Measurements from ENCODE around the gene GALNT2.
A peak's percentile ranks its signal among the peaks of the same experiment; 100 is the strongest.

Gene GALNT2

DNA sequence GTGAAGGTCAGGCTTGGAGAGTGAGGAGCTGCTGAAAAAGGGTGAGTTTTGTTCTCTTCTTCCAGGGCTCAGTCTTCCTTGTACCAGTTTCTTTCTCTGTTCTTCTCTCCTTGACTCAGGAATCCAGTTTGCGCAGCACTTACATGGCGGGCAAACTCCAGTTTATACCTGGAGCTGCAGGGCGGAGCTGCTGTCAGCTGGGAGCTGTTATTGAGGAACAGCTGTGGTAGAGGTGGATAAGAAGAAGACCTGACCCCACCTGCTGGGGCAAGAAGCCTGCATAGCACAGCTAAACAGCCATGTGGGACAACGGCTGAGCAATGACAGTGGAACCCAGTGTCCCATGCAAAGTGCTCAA is 46.2 kb downstream of the GALNT2 start:
- FAIRE-seq (no peak), DNase-seq (ENCODE audit: insufficient read length, low spot score) (no peak)
- TF ChIP-seq POLR2A (IDR thresholded peaks at IDR 0.05; ENCODE audit: low read depth, low read length) (no peak), TAF1 (IDR thresholded peaks at IDR 0.05; ENCODE audit: low read depth, low read length) (no peak), PAX5 (IDR thresholded peaks at IDR 0.05; ENCODE audit: insufficient read depth, low read length, severe bottlenecking) (no peak), POLR2AphosphoS5 (IDR thresholded peaks at IDR 0.05; ENCODE audit: low read depth, low read length) (no peak), POU2F2 (IDR thresholded peaks at IDR 0.05; ENCODE audit: low read depth, low read length) (no peak), SPI1 (IDR thresholded peaks at IDR 0.05; ENCODE audit: low read depth, low read length) (no peak)

DNA sequence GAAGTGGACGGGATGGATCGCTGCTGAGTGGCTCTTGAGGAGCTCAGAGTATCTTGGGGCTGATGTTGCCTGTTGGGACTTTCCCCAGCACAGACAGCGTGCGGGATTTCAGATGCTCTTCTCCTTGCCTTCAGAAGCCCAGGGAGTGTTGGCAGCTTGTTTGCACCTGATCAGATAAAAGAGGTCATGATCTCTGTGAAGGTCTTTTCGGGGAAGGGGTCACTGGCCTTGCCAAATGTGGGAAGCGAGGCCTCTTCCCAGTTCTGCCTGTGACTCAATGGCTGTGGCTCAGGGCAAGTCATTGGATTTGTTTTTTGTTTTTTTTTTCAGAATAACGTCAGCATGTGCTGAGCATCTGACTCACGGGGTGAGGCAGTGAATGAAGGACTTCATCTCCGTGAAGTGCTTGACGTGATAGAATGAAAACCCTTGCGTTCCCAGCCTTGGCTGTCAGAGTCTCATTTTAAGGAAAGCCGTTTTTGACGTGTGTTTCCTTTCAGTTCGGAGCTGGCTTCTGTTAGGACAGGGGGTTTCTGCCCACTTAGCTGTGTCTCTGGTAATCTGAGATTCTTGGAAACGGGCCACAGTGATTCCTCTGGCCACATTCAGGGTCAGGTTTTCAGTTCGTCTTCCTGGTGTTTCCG is 46.7 kb downstream of the GALNT2 start:
- FAIRE-seq, result no peak
- TF ChIP-seq PAX5 (IDR thresholded peaks at IDR 0.05; ENCODE audit: insufficient read depth, low read length, severe bottlenecking) (no peak), TAF1 (IDR thresholded peaks at IDR 0.05; ENCODE audit: low read depth, low read length) (no peak)
- no peak for DNase-seq (ENCODE audit: insufficient read length, low spot score)

DNA sequence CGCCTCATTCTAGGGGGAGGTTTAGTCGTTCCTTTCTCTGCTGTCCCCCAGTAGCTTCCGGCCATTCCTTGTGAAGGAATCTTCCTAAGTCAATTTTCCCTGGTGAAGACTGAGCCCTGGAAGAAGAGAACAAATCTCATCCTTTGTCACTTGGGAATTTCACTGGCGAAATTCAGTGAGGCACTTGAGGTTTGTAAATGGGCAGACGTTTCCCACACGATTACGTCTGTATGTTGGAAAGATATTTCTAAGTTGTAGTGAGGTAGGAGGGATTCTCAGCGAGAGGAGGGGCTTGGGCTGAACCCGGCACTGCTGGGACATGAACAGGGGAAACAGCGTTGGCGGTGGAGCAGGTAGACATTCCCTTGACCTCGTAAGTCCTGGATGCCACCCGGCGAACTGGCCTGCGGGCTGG is 47.2 kb downstream of the GALNT2 start:
- FAIRE-seq (no peak), DNase-seq (ENCODE audit: insufficient read length, low spot score) (no peak)
- TF ChIP-seq POLR2AphosphoS5 (IDR thresholded peaks at IDR 0.05; ENCODE audit: low read depth, low read length), result no peak
- TF ChIP-seq TAF1 (IDR thresholded peaks at IDR 0.05; ENCODE audit: low read depth, low read length), result no peak
- TF ChIP-seq POLR2A (IDR thresholded peaks at IDR 0.05; ENCODE audit: low read depth, low read length), result no peak
- no peak for TF ChIP-seq PAX5 (IDR thresholded peaks at IDR 0.05; ENCODE audit: insufficient read depth, low read length, severe bottlenecking)
- no peak for TF ChIP-seq SPI1 (IDR thresholded peaks at IDR 0.05; ENCODE audit: low read depth, low read length)
- no peak for TF ChIP-seq POU2F2 (IDR thresholded peaks at IDR 0.05; ENCODE audit: low read depth, low read length)

DNA sequence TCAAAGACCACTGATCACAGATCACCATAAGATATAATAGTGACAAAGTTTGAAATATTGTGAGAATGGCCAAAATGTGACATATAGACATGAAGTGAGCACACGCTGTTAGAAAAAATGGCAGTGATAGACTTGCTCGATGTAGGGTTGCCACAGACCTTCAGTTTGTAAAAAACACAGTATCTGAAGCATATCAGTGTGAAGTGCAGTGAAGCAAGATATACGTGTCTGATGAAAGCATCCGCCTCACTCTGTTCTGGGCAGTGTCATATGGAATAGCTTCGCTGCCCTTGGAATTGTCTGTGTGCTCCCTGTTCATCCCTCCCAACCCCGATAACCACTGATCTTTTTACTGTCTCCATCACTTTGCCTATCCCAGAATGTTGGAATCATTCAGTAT is 50.7 kb downstream of the GALNT2 start:
- TF ChIP-seq POLR2A (IDR thresholded peaks at IDR 0.05; ENCODE audit: low read depth, low read length) (no peak), TAF1 (IDR thresholded peaks at IDR 0.05; ENCODE audit: low read depth, low read length) (no peak), POU2F2 (IDR thresholded peaks at IDR 0.05; ENCODE audit: low read depth, low read length) (no peak), PAX5 (IDR thresholded peaks at IDR 0.05; ENCODE audit: insufficient read depth, low read length, severe bottlenecking) (no peak), SPI1 (IDR thresholded peaks at IDR 0.05; ENCODE audit: low read depth, low read length) (no peak), POLR2AphosphoS5 (IDR thresholded peaks at IDR 0.05; ENCODE audit: low read depth, low read length) (no peak)
- no peak for DNase-seq (ENCODE audit: insufficient read length, low spot score)
- no peak for FAIRE-seq

DNA sequence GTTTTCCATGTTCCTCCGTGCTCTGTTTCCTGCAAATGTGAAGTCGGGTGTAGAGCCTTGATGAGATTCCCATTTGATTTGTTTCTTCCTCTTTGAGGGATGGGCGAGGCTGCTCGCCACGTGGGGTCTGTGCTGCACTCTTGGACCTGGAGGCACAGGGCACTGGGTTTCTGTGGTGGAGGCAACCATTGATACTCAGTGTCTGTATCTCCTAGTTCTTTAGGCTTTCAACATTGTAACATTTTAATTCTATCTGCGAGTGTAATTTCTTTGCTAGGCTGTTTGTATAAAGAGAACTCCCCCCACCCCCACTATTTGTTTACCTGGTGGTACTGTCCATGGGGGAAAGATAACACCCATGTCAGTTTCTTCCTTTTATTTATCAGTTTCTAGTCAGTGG is 52.3 kb downstream of the GALNT2 start:
- TF ChIP-seq POLR2AphosphoS5 (IDR thresholded peaks at IDR 0.05; ENCODE audit: low read depth, low read length) (no peak), SPI1 (IDR thresholded peaks at IDR 0.05; ENCODE audit: low read depth, low read length) (no peak), TAF1 (IDR thresholded peaks at IDR 0.05; ENCODE audit: low read depth, low read length) (no peak), POLR2A (IDR thresholded peaks at IDR 0.05; ENCODE audit: low read depth, low read length) (no peak), PAX5 (IDR thresholded peaks at IDR 0.05; ENCODE audit: insufficient read depth, low read length, severe bottlenecking) (no peak), POU2F2 (IDR thresholded peaks at IDR 0.05; ENCODE audit: low read depth, low read length) (no peak)
- DNase-seq (ENCODE audit: insufficient read length, low spot score) (no peak), FAIRE-seq (no peak)

DNA sequence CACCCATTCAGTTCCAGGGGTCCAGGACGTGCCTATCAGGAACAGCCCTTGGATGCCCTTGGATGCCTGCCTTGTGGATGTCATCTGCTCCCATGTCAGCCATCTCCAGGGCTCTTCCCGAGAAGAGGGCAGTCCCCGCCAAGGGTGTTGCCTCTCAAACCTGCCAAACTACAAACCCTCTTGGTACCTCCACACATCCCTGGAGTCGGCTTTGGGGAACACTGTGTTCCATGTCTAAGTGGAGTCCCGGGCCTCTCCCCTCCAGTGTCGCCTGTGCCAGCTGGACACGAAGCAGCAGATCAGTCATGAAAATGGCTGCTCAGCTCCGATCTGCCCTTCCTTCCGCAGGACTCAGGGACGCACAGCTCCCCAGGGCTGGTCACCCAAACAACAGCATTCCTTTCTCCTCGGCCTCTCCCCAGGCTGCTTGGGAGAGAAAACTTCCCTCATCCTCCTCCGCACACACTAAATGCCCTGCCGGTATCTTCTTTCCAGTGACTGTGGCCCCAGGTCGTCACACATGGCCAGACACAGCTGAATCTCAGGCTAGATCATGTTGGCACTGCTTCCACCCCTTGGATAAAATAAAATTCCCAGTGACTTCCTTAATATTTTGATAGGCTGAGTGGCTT is 53.4 kb downstream of the GALNT2 start:
- DNase-seq (ENCODE audit: insufficient read length, low spot score) (no peak), FAIRE-seq (no peak)
- no peak for TF ChIP-seq POLR2AphosphoS5 (IDR thresholded peaks at IDR 0.05; ENCODE audit: low read depth, low read length)
- TF ChIP-seq SPI1 (IDR thresholded peaks at IDR 0.05; ENCODE audit: low read depth, low read length), result no peak
- no peak for TF ChIP-seq POLR2A (IDR thresholded peaks at IDR 0.05; ENCODE audit: low read depth, low read length)
- no peak for TF ChIP-seq POU2F2 (IDR thresholded peaks at IDR 0.05; ENCODE audit: low read depth, low read length)
- TF ChIP-seq PAX5 (IDR thresholded peaks at IDR 0.05; ENCODE audit: insufficient read depth, low read length, severe bottlenecking), result no peak
- TF ChIP-seq TAF1 (IDR thresholded peaks at IDR 0.05; ENCODE audit: low read depth, low read length), result no peak

DNA sequence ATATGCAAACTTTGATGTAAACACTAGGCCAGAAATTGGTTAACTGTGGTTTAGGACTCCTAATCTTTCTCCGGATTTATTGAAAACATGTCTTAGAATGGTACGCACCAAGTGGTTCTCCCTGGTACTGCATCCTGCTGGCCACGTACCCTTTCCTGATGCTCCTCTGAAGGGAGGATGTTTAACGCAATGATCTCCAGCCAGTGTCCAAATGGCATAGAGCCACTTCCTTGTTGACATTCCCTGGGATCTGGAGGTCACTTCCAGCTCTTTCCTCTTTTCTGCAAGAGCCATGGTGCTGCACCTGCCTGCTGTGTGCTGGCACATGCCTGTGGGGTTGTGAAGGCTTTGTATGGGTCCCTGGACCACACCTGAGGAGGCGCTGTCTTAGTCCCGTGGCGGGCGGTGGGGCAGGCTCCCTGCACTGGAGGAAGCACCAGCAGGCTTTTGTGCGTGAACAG is 53.9 kb downstream of the GALNT2 start:
- no peak for DNase-seq (ENCODE audit: insufficient read length, low spot score)
- FAIRE-seq, result no peak
- TF ChIP-seq POLR2AphosphoS5 (IDR thresholded peaks at IDR 0.05; ENCODE audit: low read depth, low read length) (no peak), PAX5 (IDR thresholded peaks at IDR 0.05; ENCODE audit: insufficient read depth, low read length, severe bottlenecking) (no peak), TAF1 (IDR thresholded peaks at IDR 0.05; ENCODE audit: low read depth, low read length) (no peak), POLR2A (IDR thresholded peaks at IDR 0.05; ENCODE audit: low read depth, low read length) (no peak), POU2F2 (IDR thresholded peaks at IDR 0.05; ENCODE audit: low read depth, low read length) (no peak), SPI1 (IDR thresholded peaks at IDR 0.05; ENCODE audit: low read depth, low read length) (no peak)

DNA sequence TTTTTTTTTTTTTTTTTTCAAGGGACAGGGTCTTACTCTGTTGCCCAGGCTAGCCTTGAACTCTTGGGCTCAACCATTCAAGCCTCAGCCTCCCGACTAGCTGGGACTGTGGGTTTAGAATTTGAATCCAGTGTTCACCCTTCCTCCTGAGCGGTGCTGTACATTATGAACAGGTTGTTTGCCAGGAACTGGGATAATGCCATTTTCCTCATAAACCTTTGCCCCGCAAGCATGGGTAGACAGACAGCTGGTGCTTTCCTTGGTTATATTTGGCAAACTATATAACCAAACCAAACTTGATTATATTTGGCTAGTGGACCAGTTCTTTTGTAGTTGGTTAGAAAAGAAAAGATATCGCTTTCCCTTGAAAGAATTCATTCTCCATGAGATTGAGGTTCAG is 54.9 kb downstream of the GALNT2 start:
- no peak for DNase-seq (ENCODE audit: insufficient read length, low spot score)
- TF ChIP-seq SPI1 (IDR thresholded peaks at IDR 0.05; ENCODE audit: low read depth, low read length) (no peak), PAX5 (IDR thresholded peaks at IDR 0.05; ENCODE audit: insufficient read depth, low read length, severe bottlenecking) (no peak), POU2F2 (IDR thresholded peaks at IDR 0.05; ENCODE audit: low read depth, low read length) (no peak), TAF1 (IDR thresholded peaks at IDR 0.05; ENCODE audit: low read depth, low read length) (no peak), POLR2A (IDR thresholded peaks at IDR 0.05; ENCODE audit: low read depth, low read length) (no peak), POLR2AphosphoS5 (IDR thresholded peaks at IDR 0.05; ENCODE audit: low read depth, low read length) (no peak)
- FAIRE-seq, result no peak

DNA sequence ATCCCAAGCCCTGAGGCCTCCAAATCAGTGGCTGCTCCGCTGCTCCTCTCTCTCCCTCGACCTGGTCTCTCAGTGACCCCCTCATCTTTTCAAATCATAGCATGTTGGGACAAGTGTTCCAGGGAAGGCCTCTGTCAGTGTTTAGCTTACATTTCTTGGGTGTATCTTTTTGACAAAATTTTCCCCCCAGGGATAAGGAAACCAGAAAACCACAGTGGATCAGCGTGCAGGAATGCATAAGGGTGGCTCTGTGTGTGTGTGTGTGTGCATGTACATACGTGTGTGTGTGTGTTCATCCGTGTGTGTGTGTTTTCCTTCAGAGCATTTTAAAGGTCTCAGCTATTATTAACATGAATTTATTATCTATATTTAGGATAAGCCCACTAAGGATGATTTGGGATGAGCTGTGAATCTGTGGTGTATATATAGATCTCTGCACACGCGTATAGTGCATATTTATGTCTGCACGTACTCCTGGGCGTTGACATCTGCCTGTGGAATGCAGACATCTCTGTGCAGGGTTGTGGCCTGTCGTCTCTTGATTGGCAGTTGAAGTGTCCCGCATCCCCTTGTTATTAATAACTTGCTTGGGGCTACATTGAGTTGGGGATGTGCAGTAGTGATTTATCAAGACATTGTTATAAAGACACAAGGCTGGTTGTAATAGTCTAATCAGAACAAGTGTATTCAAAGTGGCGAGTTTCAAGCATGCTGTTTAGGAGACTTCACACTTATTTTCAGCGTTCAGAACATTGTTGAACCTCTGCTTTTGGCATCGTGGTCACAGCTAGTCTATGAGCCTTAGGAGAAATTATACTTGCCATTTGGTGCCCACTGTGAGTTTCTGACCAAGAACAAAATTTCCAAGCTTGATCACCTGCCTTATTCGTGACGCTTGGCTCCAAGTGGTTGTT is 55.6 kb downstream of the GALNT2 start:
- FAIRE-seq (peak; percentile 54), DNase-seq (ENCODE audit: insufficient read length, low spot score) (no peak)
- no peak for TF ChIP-seq PAX5 (IDR thresholded peaks at IDR 0.05; ENCODE audit: insufficient read depth, low read length, severe bottlenecking)
- TF ChIP-seq POLR2A (IDR thresholded peaks at IDR 0.05; ENCODE audit: low read depth, low read length), result 0 out of 2 replicates have a peak, but pooled peaks have one; percentile 40
